Gastroesophageal sphincter (tissue), 4 donors: Measurements from ENCODE around the gene RESP18. TPM values are rescaled to one million over a fixed set of nuclear protein-coding genes. Genes with fewer than 3 reads are reported as not detected.
A peak's percentile ranks its signal among the peaks of the same experiment; 100 is the strongest.

Experiments used
- ATAC-seq: fragments of 150-250 bp; one replicate; pipeline ENCODE4 v1.9.1; 2016; ENCODE audit warnings: mild to moderate bottlenecking, moderate library complexity
- H3K27ac ChIP-seq, 4 donors: fragments of 200-600 bp; sonication (generic) in 3 of 4; 1 replicate in 3 of 4; 2 replicates in 1 of 4; pipeline ENCODE4 v1.5.1; 2016 to 2019
- H3K27me3 ChIP-seq: fragments of 200-600 bp; sonication (generic); one replicate; pipeline ENCODE4 v1.5.1; 2019
- H3K36me3 ChIP-seq, 2 donors: fragments of 200-600 bp; sonication (generic); one replicate each; pipeline ENCODE4 v1.5.1; 2019; ENCODE audit warnings: control low read depth in 1 of 2
- H3K4me1 ChIP-seq, 3 donors: fragments of 200-600 bp; sonication (generic); 1 replicate in 2 of 3; 2 replicates in 1 of 3; pipeline ENCODE4 v1.5.1; 2016 to 2019; ENCODE audit warnings: control low read depth in 2 of 3
- H3K4me3 ChIP-seq, 2 donors: fragments of 200-600 bp; sonication (generic); one replicate each; pipeline ENCODE4 v1.5.1; 2019; ENCODE audit warnings: mild to moderate bottlenecking in 1 of 2, moderate library complexity in 1 of 2
- H3K9me3 ChIP-seq, 3 donors: fragments of 200-600 bp; sonication (generic); one replicate each; pipeline ENCODE4 v1.5.1; 2017 to 2019; ENCODE audit warnings: control low read depth in 2 of 3
- CTCF ChIP-seq, 4 experiments: fragments of 200-600 bp in 2 of 4; fragments of 450-650 bp in 2 of 4; sonication (generic) in 1 of 4; IDR thresholded peaks; one replicate each; pipeline ENCODE4 v1.5.1; 2017 to 2019; ENCODE audit warnings: antibody characterized with exemption in 4 of 4, mild to moderate bottlenecking in 2 of 4, moderate library complexity in 2 of 4
- EP300 ChIP-seq: sonication (generic); formaldehyde crosslinking; IDR thresholded peaks from one replicate; pipeline ENCODE4 v1.6.1; 2017; ENCODE audit warnings: antibody characterized with exemption, mild to moderate bottlenecking
- POLR2A ChIP-seq, 2 donors: fragments of 450-650 bp; IDR thresholded peaks; one replicate each; pipeline ENCODE4 v1.6.1; 2017; ENCODE audit warnings: antibody characterized with exemption in 2 of 2, mild to moderate bottlenecking in 2 of 2, moderate library complexity in 1 of 2
- POLR2AphosphoS5 ChIP-seq: sonication (generic); formaldehyde crosslinking; IDR thresholded peaks from one replicate; pipeline ENCODE4 v1.6.1; 2017; ENCODE audit warnings: antibody characterized with exemption
- WGBS, 2 donors: methylation state at CpG; one replicate each; pipeline ENCODE4 v1.1.5; 2018; ENCODE audit warnings: low coverage in 1 of 2; 5-methylcytosine and 5-hydroxymethylcytosine counted together
- total RNA-seq, 4 donors: library from RNA; depleted of rRNA; stranded (reverse); fragments of >200 nt; gene quantifications; one replicate each; pipeline ENCODE4 v1.1.0, GENCODE V29; 2016

Gene RESP18
- total RNA-seq, 4 donors from 2014 or later, result not detected

GRCh38 chr2:219297766-219298456, 34.6 kb downstream of the RESP18 start:
- H3K4me3 ChIP-seq, result no peak overlapping the region
- no peak overlapping the region for H3K27ac ChIP-seq
- peaks cover 35% of the 10 kb centered on the region for H3K27me3 ChIP-seq
- no peaks in the 10 kb centered on the region for H3K9me3 ChIP-seq
- ATAC-seq, result no peak
- WGBS, 2 donors, result 59% methylated on average over 6 of the region's 14 CpGs; no CpG with 5 or more reads in 1 of the 2 donors
- peaks cover 0 to 23% (median 4%) of the 10 kb centered on the region in 3 donors for H3K4me1 ChIP-seq
- no peak for TF ChIP-seq POLR2A (IDR thresholded peaks at IDR 0.05)
- no peak for TF ChIP-seq EP300
- TF ChIP-seq POLR2AphosphoS5, result no peak
- TF ChIP-seq CTCF (IDR thresholded peaks at IDR 0.05), result no peak
- H3K36me3 ChIP-seq, result no peaks in the 10 kb centered on the region

GRCh38 chr2:219296631-219297391, 35.7 kb downstream of the RESP18 start:
- no peak overlapping the region for H3K4me3 ChIP-seq
- 90% methylated on average over 2 of the region's 25 CpGs; no CpG with 5 or more reads in 1 of the 2 donors for WGBS, 2 donors
- no peak for ATAC-seq
- H3K27ac ChIP-seq, result no peak overlapping the region
- peaks cover 24% of the 10 kb centered on the region for H3K27me3 ChIP-seq
- TF ChIP-seq POLR2A (IDR thresholded peaks at IDR 0.05) (no peak), CTCF (IDR thresholded peaks at IDR 0.05) (no peak), POLR2AphosphoS5 (no peak), EP300 (no peak)
- H3K9me3 ChIP-seq, result no peaks in the 10 kb centered on the region
- H3K4me1 ChIP-seq, result peaks cover 0 to 23% (median 4%) of the 10 kb centered on the region in 3 donors
- no peaks in the 10 kb centered on the region for H3K36me3 ChIP-seq

- no peak for TF ChIP-seq CTCF (IDR thresholded peaks at IDR 0.05)
- TF ChIP-seq EP300, result no peak
- no peak for TF ChIP-seq POLR2A (IDR thresholded peaks at IDR 0.05)
- no peak for TF ChIP-seq POLR2AphosphoS5
- 68 to 81% methylated on average over 3 to 8 of the region's 14 CpGs for WGBS, 2 donors
These were observed 36.4 kb downstream of the RESP18 start for GRCh38 chr2:219296142-219296541.

GRCh38 chr2:219294356-219295351, 37.9 kb downstream of the RESP18 start:
- WGBS, 2 donors, result 5 to 15% methylated on average over 16 to 34 of the region's 67 CpGs

More at GRCh38 chr2:219296142-219296541, 36.4 kb downstream of the RESP18 start:
- Histone ChIP-seq H3K27ac (no peak overlapping the region), H3K36me3 (no peaks in the 10 kb centered on the region), H3K9me3 (no peaks in the 10 kb centered on the region), H3K4me3 (no peak overlapping the region), H3K27me3 (peaks cover 17% of the 10 kb centered on the region), H3K4me1 (peaks cover 0 to 23% (median 4%) of the 10 kb centered on the region in 3 donors)
- no peak for ATAC-seq

More at GRCh38 chr2:219294356-219295351, 37.9 kb downstream of the RESP18 start:
- Histone ChIP-seq H3K27me3 (peaks cover 2% of the 10 kb centered on the region), H3K27ac (peak overlapping the region; percentile 8 to 95 (median 92)), H3K9me3 (no peaks in the 10 kb centered on the region), H3K4me3 (peak overlapping the region; percentile 38 to 65), H3K4me1 (peaks cover 0 to 30% (median 4%) of the 10 kb centered on the region in 3 donors), H3K36me3 (no peaks in the 10 kb centered on the region)
- ATAC-seq, result peak; percentile 90
- TF ChIP-seq CTCF (IDR thresholded peaks at IDR 0.05) (peak in 3 of 4 experiments; percentile 99 to 100 (median 100)), POLR2A (IDR thresholded peaks at IDR 0.05) (peak; percentile 62 to 73), POLR2AphosphoS5 (peak; percentile 68), EP300 (no peak)
